Suprapubic skin (tissue), 4 donors: Measurements from ENCODE around the gene LMNTD2.

ENCODE experiments used
- CTCF ChIP-seq, 2 donors: fragments of 200-600 bp in 1 of 2; fragments of 450-650 bp in 1 of 2; sonication (generic) in 1 of 2; IDR thresholded peaks; one replicate each; pipeline ENCODE4 v1.5.1; 2016 to 2019; ENCODE audit warnings: antibody characterized with exemption in 2 of 2, mild to moderate bottlenecking in 1 of 2, moderate library complexity in 1 of 2
- POLR2A ChIP-seq, 2 donors: fragments of 450-650 bp; IDR thresholded peaks; one replicate each; pipeline ENCODE4 v1.6.1; 2017; ENCODE audit warnings: antibody characterized with exemption in 2 of 2, mild to moderate bottlenecking in 2 of 2, moderate library complexity in 2 of 2
- POLR2AphosphoS5 ChIP-seq, 3 donors: sonication (generic); formaldehyde crosslinking; IDR thresholded peaks; one replicate each; pipeline ENCODE4 v1.6.1; 2017; ENCODE audit warnings: antibody characterized with exemption in 3 of 3

- no peak for TF ChIP-seq POLR2AphosphoS5 (IDR thresholded peaks at IDR 0.05)
- TF ChIP-seq CTCF (IDR thresholded peaks at IDR 0.05), result no peak
- no peak for TF ChIP-seq POLR2A (IDR thresholded peaks at IDR 0.05)
These were observed 22.7 kb downstream of the LMNTD2 start for GRCh38 chr11:537622-538430.
